Fibroblast of pulmonary artery (primary cell): Measurements from ENCODE around the gene C5orf46.

Experiments used
- DNase-seq: peaks from one replicate; pipeline ENCODE4 v3.0.0-alpha.2; 2010; ENCODE audit warnings: low read depth
- H3K4me3 ChIP-seq: replicated peaks from 2 replicates; pipeline ENCODE4 v1.5.1; 2011; ENCODE audit warnings: low read depth, mild to moderate bottlenecking, control low read depth, low read length, moderate library complexity
- CTCF ChIP-seq: IDR thresholded peaks from 2 replicates; pipeline ENCODE4 v1.5.1; 2011; ENCODE audit warnings: mild to moderate bottlenecking, control low read depth, low read length, inconsistent platforms; ENCODE audit errors: missing control alignments

C5orf46 gene

GRCh38 chr5:147856801-147857200, 49.5 kb downstream of the C5orf46 start:
- no peak overlapping the region for H3K4me3 ChIP-seq
- TF ChIP-seq CTCF, result no peak
- no peak for DNase-seq

GRCh38 chr5:147855774-147856069, 50.6 kb downstream of the C5orf46 start:
- DNase-seq, result no peak
- H3K4me3 ChIP-seq, result no peak overlapping the region
- TF ChIP-seq CTCF, result no peak

- no peak for TF ChIP-seq CTCF
- no peak for DNase-seq
- H3K4me3 ChIP-seq, result no peak overlapping the region
These were observed 51.2 kb downstream of the C5orf46 start for GRCh38 chr5:147854894-147855773.

GRCh38 chr5:147854331-147854730, 52.0 kb downstream of the C5orf46 start:
- TF ChIP-seq CTCF, result no peak
- DNase-seq, result no peak
- H3K4me3 ChIP-seq, result no peak overlapping the region

- no peak overlapping the region for H3K4me3 ChIP-seq
- DNase-seq, result no peak
- no peak for TF ChIP-seq CTCF
These were observed 52.9 kb downstream of the C5orf46 start for GRCh38 chr5:147853372-147853987.

GRCh38 chr5:147852365-147852764, 54.0 kb downstream of the C5orf46 start:
- no peak for TF ChIP-seq CTCF
- H3K4me3 ChIP-seq, result no peak overlapping the region

More at GRCh38 chr5:147852365-147852764, 54.0 kb downstream of the C5orf46 start:
- no peak for DNase-seq
